DND-41 (cell line): ENCODE measurements around the gene OGFOD1.
A peak's percentile ranks its signal among the peaks of the same experiment; 100 is the strongest.

Source experiments
- ATAC-seq: fragments of 200-7000 bp; cut with Tn5 transposase; 3 replicates; pipeline ENCODE4 v1.9.1; 2021; ENCODE audit warnings: low read depth; ENCODE audit not compliant: insufficient read depth
- DNase-seq: peaks from one replicate; pipeline ENCODE4 v3.0.0-alpha.2; 2020
- H2AFZ ChIP-seq: 2 replicates; pipeline ENCODE4 v1.6.0; 2012; ENCODE audit warnings: low read depth, low read length
- H3K27ac ChIP-seq: 2 replicates; pipeline ENCODE4 v1.5.1; 2012; ENCODE audit warnings: low read length, inconsistent platforms
- H3K27me3 ChIP-seq: fragments of 200-600 bp; sonication (generic); 2 replicates; pipeline ENCODE4 v1.6.0; 2012; ENCODE audit warnings: low read length, mild to moderate bottlenecking, inconsistent platforms; ENCODE audit not compliant: insufficient read depth, poor library complexity
- H3K36me3 ChIP-seq: 2 replicates; pipeline ENCODE4 v1.5.1; 2012; ENCODE audit warnings: low read length, inconsistent platforms; ENCODE audit not compliant: insufficient read depth
- H3K4me1 ChIP-seq: 2 replicates; pipeline ENCODE4 v1.5.1; 2012; ENCODE audit warnings: mild to moderate bottlenecking, low read length; ENCODE audit not compliant: insufficient read depth
- H3K4me2 ChIP-seq: 2 replicates; pipeline ENCODE4 v1.6.0; 2012; ENCODE audit warnings: mild to moderate bottlenecking, moderate library complexity, low read length, inconsistent platforms; ENCODE audit not compliant: insufficient read depth
- H3K4me3 ChIP-seq, 2 experiments: fragments of 200-600 bp in 1 of 2; shearing (Covaris generic) in 1 of 2; 2 replicates each; pipeline ENCODE4 v1.5.1; 2012 to 2016; ENCODE audit warnings: inconsistent platforms in 2 of 2, low read length in 2 of 2, mild to moderate bottlenecking in 2 of 2, low read depth in 1 of 2, moderate library complexity in 1 of 2
- H3K79me2 ChIP-seq: 2 replicates; pipeline ENCODE4 v1.6.0; 2012; ENCODE audit warnings: low read length, inconsistent platforms; ENCODE audit not compliant: insufficient read depth
- H3K9ac ChIP-seq: 2 replicates; pipeline ENCODE4 v1.6.0; 2012; ENCODE audit warnings: low read depth, mild to moderate bottlenecking, inconsistent platforms, low read length, moderate library complexity
- H3K9me3 ChIP-seq: 2 replicates; pipeline ENCODE4 v1.5.1; 2012; ENCODE audit warnings: low read length, moderate library complexity, mild to moderate bottlenecking, inconsistent platforms; ENCODE audit not compliant: insufficient read depth, severe bottlenecking
- H4K20me1 ChIP-seq: 2 replicates; pipeline ENCODE4 v1.6.0; 2012; ENCODE audit warnings: low read length; ENCODE audit not compliant: insufficient read depth
- EZH2 ChIP-seq: IDR thresholded peaks from 3 replicates; pipeline ENCODE4 v1.6.1; 2012; ENCODE audit warnings: borderline replicate concordance, low read depth, mild to moderate bottlenecking, moderate library complexity, low read length, inconsistent platforms; ENCODE audit not compliant: severe bottlenecking
- TF ChIP-seq, protein P1 (sequence below): IDR thresholded peaks from 2 replicates; pipeline ENCODE4 v1.5.1; 2012; ENCODE audit warnings: borderline replicate concordance, low read length, moderate library complexity, mild to moderate bottlenecking; ENCODE audit not compliant: poor library complexity, severe bottlenecking; ENCODE audit errors: extremely low read depth

The OGFOD1 gene

DNA sequence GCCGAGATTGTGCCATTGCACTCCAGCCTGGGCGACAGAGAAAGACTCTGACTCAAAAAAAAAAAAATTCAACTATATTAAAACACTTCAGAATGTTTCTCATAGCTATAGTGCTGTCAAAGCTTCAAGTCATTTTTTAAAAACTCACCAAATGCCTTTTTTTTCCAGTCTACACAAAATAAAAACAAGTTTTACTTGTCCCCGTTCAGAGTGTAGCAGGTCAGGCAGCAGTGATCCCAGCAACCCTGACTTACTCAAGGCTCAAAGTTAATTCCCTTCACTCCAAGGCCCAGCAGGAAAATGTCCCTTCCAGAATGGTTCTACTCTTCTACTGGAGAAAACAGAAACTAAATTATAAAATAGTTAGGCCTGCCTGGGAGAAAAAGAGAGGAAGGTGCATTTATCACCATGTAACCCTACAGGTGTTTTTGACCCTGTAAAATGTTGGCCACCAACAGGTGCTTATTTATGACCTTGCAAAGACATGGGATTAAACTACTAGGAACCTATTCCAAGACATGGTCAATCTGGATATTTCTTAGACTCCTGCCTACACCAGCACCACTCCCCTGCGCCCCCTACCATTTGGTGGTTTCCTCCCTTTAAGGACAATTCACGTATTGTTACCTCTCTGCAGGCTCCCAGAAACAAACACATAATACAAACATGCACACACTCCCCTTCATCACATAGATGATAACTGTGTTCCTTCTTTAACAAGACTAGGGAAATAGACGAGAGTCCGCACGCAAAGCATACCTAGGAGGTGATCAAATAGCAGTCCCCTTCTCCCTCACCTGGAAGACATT lies 31.4 kb upstream of the OGFOD1 start:
- Histone ChIP-seq H2AFZ (no peak overlapping the region), H3K27me3 (no peaks in the 10 kb centered on the region), H4K20me1 (peaks cover 46% of the 10 kb centered on the region), H3K4me2 (no peak overlapping the region), H3K9ac (no peak overlapping the region), H3K4me1 (peaks cover 32% of the 10 kb centered on the region), H3K27ac (no peak overlapping the region), H3K4me3 (no peak overlapping the region), H3K36me3 (no peaks in the 10 kb centered on the region; the same call in 1 of the 2 replicates), H3K9me3 (no peaks in the 10 kb centered on the region), H3K79me2 (peaks cover 97% of the 10 kb centered on the region)
- TF ChIP-seq, protein P1, sequence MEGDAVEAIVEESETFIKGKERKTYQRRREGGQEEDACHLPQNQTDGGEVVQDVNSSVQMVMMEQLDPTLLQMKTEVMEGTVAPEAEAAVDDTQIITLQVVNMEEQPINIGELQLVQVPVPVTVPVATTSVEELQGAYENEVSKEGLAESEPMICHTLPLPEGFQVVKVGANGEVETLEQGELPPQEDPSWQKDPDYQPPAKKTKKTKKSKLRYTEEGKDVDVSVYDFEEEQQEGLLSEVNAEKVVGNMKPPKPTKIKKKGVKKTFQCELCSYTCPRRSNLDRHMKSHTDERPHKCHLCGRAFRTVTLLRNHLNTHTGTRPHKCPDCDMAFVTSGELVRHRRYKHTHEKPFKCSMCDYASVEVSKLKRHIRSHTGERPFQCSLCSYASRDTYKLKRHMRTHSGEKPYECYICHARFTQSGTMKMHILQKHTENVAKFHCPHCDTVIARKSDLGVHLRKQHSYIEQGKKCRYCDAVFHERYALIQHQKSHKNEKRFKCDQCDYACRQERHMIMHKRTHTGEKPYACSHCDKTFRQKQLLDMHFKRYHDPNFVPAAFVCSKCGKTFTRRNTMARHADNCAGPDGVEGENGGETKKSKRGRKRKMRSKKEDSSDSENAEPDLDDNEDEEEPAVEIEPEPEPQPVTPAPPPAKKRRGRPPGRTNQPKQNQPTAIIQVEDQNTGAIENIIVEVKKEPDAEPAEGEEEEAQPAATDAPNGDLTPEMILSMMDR = no peak
- TF ChIP-seq EZH2 = no peak
- DNase-seq (no peak), ATAC-seq (no peak)

DNA sequence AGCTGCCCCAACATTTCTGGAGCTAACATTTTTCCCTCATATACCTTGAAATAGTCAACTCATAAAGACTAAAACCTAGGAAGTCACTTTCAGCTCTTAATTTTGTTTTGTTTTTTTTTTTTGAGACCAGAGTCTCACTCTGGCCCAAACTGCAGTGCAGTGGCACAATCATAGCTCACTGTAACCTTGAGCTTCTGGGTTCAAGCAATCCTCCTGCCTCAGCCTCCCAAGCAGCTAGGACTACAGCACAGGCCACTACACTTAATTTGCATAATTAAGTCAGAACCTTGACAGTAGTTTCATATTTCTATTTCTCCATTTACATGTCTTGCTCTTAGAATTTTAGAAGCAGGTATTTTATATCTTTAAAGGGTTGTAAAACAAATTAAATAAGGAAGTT lies 30.7 kb upstream of the OGFOD1 start:
- no peaks in the 10 kb centered on the region for H3K27me3 ChIP-seq
- DNase-seq (no peak), ATAC-seq (no peak)
- H3K9me3 ChIP-seq = no peaks in the 10 kb centered on the region
- no peak overlapping the region for H3K4me3 ChIP-seq
- no peaks in the 10 kb centered on the region; the same call in 1 of the 2 replicates for H3K36me3 ChIP-seq
- H4K20me1 ChIP-seq = peaks cover 40% of the 10 kb centered on the region
- H3K27ac ChIP-seq = no peak overlapping the region
- H3K4me2 ChIP-seq = no peak overlapping the region
- H2AFZ ChIP-seq = no peak overlapping the region
- H3K4me1 ChIP-seq = peaks cover 34% of the 10 kb centered on the region
- peaks cover 93% of the 10 kb centered on the region for H3K79me2 ChIP-seq
- TF ChIP-seq, protein P1 = no peak
- TF ChIP-seq EZH2 = no peak
- no peak overlapping the region for H3K9ac ChIP-seq

DNA sequence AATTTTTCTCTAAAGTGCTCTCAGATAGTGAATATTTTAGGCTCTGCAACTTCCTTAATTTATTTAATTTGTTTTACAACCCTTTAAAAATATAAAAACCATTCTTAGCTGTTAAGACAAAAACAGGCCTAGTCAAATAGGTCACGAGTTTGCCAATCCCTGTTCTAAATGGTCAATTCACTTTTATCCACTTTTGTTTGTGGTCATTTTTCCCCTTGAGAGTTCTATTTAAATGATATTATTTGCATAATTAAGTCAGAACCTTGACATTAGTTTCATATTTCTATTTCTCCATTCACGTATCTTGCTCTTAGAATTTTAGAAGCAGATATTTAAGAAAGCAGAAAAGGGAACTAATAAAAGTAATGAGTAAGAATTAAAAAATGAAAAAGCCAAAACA lies 30.0 kb upstream of the OGFOD1 start:
- Histone ChIP-seq H3K36me3 (no peaks in the 10 kb centered on the region; the same call in 1 of the 2 replicates), H3K4me2 (peak overlapping the region; percentile 77; the same call in 1 of the 2 replicates), H3K27ac (no peak overlapping the region), H3K79me2 (peaks cover 86% of the 10 kb centered on the region), H4K20me1 (peaks cover 39% of the 10 kb centered on the region), H3K9ac (no peak overlapping the region), H3K4me3 (no peak overlapping the region), H3K27me3 (no peaks in the 10 kb centered on the region), H3K9me3 (no peaks in the 10 kb centered on the region), H3K4me1 (peaks cover 40% of the 10 kb centered on the region), H2AFZ (no peak overlapping the region)
- ATAC-seq (no peak), DNase-seq (no peak)
- TF ChIP-seq, protein P1 = no peak
- no peak for TF ChIP-seq EZH2
